ENCODE measurements around the gene ZNF112.
A peak's percentile ranks its signal among the peaks of the same experiment; 100 is the strongest.
"Not testable (repeated sequence)": the region's sequence is repeated elsewhere in the genome, so short reads cannot be mapped to it uniquely, and the experiment has no call there.

The ZNF112 gene

DNA sequence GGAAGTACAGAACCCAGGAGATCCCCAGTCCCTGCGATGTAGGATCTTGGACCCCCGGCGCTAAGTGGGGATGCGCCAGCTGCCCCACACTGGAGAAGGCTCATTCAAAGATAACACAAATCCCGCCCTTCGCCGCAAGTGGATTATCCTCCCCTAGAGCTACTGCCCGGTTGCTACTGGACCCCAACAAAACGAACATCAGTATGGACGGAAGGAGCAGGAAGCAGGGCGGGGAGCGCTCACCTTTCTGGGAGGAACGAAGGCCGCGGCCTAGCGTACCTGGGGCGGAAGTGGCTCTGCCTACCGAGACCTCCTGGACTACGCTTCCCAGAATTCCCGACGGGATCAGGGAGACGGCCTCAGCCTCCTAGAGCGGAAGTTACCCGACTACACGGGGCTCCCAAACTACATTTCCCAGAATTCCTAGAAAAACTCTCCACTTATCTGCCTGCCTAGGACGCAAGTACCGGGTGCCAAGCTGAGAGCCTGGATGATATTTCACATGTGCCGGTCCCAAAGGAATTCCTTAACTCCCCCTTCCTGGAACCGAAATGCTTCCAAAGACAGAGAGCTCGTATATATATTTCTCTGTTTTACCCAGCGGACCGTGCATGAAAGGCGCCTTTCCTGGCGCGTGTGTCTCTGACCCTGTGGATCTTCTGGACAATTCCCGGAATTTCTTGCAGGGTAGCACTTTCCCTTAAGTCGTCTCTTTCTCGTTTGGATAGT, at the start of gene ZNF112:
Gene ZNF112, minus strand, starts transcription at position 298 of the 729 bp plus-strand sequence. CDS start 16,141 bp downstream, outside the sequence.
- no peak for DNase-seq

DNA sequence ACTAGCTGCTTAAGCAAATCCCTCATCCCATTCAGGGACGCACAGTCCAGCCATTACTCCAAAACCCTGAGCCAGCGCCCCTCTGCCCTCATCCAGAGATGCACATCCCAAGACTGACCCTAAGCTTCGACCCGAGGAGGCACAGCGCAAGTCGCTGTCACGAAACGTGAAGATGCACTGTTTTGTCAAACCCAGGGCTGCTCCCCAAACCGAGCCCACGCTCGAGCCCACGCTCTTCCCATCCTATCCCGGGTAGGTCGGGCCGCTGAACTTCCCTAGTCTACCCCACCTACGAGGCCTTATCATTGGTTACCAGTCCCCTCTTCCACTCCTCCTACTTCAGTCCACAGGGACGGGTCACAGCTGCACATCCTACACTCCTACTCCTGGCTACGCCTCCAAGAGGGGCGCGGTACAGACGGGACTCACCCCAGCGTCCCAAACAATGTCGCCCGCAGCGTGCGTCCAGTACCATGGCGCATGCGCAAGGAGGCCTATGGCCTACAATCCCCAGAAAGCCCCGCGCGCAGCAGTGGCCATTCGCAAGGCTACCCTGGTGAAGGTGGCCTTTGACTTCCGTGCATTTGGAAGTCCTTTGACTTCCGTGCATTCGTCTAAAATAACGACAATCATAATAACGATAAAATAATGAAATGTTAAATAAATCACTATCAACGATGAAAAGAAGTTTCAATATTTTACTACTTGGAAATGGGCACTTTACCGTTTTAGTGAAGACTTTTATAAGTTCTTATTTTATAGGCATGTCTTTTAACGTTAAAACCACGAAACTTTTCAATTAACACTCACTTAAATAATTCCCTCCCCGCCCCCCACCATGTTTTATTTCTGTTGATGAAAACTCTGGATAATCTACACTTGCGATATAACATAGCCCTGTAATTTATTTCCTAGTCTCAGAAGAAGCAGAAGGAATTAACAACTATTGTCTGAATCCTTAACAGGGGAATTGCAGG, 44.9 kb upstream of the ZNF112 start, which contains the start of gene ZNF285:
Gene ZNF285, minus strand, starts transcription at position 470 of the 977 bp plus-strand sequence. CDS start 4,395 bp downstream, outside the sequence.
- peak; percentile 46 for DNase-seq

DNA sequence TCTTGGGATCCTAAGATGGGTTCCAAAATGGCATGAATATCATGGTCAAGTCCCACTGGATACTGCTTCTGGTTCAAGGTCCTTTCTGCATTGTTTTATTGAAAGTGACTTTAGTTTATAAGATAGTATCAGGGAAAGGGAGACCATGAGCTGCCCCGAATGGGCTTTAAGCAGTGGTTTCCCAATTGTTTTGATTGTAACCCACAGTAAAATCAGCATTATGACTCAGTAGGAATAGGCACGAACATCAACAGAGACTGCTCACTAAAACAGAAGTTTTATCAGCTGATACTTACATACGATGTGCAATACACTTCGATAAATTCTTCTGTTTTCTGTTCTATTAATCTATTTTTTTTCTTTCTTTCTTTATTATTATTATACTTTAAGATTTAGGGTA, 32.8 kb upstream of the ZNF112 start:
- not testable (repeated sequence) for DNase-seq

DNA sequence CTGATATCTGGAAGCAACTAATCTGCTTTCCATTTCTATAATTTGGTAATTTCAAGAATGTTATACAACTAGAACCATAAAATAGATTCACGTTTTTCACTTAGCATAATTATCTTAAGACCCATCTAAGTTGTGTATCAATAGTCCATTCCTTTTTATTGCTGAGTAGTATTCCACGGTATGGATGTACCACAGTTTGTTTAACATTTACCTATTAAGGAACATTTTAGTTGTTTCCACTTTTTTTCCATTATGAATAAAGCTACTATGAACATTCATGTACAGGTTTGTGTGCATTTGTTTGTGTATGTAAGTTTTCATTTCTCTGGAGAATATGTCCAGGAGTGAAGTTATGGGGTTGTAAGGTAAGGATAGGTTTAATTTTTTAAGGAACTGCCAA, 18.3 kb upstream of the ZNF112 start:
- DNase-seq: no peak

DNA sequence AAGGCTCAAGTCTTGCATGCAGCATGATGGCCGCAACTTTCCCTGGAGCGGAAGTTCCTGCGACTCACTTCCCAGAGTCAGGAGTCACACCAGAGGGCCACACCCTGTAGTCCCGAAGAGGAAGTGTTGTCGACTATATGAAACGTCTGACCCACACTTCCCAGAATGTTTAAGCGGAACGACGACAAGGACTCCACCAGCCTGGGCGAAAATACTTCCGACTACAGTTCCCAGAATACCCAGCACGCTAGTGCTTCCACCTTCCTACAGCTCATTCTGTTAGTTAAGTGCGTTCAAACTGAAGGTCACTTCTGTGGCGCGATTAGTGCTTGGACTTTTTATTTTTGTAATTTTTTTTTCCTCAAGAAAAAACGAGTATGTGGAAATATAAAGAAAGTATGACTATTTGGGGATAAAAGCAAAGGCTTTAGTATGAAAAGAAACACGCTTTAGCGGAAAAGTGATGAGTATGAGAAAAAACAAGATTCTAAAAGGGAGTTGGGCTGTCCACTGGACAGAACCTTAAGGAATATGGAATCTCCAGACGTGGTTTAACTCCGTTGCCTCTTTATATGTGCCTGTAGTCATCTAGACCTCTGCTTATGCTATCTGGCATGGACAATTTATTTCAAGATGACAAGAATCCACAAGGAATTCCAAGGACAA, 15.5 kb upstream of the ZNF112 start:
- DNase-seq: no peak

DNA sequence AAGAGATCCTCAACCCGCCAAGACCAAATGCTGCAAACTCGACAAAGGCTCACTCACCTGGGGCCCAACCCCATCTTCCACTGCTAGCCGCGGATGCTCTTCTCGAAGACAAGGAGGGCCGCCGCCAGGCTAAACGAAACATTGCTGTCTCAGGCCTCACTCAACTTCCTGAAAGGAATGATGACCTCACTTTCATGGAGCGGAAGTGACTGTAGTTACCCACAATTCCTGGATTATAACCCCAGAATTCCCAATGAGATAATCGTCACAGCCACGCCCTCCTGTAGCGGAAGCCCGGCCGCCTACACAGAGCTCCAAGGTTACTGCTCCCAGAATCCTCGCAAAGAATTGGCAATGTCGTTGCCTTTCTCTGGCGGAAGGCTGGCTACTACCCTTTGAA, 10.5 kb upstream of the ZNF112 start:
- DNase-seq: no peak

DNA sequence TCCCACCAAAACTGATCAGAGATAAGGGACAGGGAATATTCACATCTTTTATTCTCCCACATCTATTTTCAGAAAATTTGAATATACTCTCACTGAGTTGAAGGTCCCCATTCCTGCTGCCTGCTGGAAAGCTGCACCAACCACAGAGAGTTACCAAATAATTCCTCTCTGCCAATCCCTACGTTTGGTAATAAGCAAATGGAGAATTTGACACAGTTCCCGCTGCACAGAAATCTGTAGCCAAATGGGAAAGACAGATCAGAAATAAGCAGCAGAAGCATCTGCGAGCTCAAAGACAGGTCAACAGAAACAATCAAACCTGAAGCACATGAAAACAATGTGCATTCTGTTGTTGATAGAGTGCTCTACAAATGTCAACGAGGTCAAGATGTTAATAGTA, 9.9 kb downstream of the ZNF112 start:
- DNase-seq: no peak

DNA sequence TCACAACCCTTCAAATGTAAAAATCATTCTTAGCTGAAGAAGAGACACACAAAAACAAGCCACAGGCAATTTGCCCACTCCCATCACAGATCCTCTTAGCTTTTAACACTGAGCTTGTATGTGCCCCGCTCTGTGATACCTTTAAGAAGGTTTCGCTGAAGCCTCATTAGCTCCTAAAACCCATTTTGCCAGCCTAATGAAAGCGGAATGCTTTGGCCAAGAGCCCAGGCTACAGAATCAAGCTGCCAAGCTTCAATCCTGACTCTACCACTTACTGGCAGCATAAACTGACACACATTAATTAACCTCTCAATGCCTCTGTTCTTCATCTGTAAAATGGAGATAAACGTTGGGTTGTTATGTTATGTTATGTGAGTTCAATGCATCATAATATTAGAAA, 10.5 kb downstream of the ZNF112 start:
- no peak for DNase-seq

DNA sequence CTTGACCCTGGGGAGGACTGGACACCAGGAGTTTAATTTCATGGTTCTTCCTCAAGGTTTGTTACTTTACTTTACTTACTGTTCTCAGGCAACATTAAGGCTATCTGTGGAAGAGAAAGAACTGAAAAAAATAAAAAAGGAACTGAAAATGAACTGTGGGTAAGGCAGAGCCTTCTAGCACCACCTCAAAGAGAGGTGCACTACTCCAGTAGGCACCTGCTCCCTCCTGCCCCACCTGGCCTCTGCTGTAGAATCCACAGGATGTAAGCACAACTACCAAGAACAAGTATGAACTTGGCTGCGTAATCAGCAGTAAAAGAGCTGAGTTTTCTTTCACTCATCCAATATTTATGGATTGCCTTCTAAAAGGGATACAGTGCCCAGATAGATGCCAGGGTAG, 12.2 kb downstream of the ZNF112 start:
- no peak for DNase-seq

DNA sequence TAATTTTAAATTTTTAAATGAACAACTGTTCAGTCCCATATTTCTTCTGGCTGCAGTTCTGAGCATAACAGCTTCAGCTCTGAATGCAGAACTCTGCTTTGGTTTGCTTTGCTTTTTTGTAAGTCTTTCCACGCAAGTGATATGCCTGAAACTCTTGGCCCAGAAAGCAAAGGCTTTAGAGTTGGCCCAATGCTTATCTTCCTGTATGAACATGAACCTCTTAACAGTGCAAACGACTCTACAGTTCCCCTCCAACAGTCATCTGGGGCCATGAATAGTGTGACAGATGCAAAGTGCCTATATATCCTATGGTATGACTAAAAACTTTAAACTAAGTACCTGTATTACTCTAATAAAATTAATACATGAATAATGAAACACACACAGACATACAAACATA, 14.7 kb downstream of the ZNF112 start:
- no peak for DNase-seq

DNA sequence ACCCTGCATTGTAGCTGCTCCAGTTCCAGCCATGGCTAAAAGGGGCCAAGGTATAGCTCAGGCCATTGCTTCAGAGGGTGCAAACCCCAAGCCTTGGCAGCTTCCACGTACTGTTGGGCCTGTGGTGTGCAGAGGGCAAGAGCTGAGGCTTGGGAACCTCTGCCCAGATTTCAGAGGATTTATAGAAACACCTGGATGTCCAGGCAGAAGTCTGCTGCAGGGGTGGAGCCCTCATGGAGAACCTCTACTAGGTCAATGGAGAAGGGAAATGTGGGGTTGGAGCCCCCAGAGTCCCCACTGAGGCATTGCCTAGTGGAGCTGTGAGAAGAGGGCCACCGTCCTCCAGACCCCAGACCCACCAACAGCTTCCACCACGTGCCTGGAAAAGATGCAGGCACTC, 21.8 kb downstream of the ZNF112 start:
- DNase-seq: not testable (repeated sequence)

DNA sequence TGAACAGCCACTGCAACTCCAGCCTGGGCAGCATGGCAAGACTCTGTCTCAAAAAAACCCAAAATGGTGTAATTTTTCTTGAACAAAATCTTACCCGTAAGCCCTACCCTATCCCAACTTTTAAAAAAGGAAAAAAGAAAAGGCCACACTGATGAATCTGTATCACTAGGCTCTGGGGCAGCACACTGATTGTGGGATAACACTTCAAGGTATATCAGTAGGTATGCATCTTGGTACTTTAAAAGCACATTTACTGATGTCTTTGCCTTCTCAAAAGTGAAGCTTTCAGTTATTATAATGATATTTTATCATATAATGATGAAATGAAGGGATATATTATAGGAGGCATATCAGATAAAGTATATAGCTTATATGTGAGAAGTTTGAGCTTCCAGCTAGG, 24.3 kb downstream of the ZNF112 start:
- DNase-seq: no peak

DNA sequence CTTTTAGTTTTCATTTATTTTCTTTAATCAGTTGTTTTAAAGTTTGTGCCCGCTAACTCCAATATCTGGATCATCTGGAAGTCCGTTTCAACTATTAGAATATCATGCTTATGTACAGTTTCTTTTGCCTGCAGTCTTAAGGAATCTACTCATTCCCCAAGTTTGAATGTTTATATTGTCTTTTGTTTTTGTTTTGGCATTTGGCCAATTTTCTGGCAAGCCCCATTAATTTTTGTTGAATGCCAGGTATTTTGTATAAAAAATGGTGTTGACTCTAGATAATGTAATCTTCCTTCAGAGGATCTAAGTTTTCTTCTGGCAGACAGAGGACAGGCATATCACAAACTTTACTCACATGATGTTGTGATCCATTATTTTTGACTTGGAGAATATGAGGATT, 40.6 kb downstream of the ZNF112 start:
- no peak for DNase-seq

DNA sequence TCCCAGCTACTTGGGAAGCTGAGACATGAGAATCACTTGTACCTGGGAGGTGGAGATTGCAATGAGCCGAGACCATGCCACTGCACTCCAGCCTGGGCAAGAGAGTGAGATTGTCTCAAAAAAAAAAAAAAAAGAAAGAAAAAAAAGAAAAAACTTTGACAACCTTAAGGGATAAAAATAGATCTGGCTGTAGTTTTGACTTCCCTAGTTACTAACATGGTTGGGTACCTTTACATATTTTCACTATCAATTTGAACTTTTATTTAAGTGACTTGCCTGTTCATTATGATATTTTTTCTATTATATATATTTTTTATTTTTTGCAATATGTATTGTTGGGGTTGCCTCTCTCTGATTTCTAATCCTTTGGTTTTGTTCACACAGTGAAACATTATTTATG, 43.2 kb downstream of the ZNF112 start:
- DNase-seq: no peak

DNA sequence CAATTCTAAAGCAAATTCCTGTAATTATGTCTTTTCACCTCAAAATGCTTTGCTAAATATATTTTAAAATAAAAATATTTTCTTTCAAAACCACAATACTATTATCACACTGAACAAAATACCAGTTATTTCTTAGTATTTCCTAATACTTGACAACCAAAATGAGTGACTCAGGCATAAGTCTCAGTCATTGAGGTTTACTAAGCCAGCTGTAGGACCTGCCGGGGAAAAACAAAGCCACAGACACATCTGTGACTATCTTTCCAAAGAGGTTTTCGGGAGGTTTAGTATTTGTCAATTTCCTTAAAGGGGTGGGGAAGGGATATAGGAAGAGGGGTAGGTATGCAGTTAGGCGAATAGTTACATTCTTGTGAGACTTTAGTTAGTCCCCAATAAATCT, 48.5 kb downstream of the ZNF112 start:
- DNase-seq: no peak

DNA sequence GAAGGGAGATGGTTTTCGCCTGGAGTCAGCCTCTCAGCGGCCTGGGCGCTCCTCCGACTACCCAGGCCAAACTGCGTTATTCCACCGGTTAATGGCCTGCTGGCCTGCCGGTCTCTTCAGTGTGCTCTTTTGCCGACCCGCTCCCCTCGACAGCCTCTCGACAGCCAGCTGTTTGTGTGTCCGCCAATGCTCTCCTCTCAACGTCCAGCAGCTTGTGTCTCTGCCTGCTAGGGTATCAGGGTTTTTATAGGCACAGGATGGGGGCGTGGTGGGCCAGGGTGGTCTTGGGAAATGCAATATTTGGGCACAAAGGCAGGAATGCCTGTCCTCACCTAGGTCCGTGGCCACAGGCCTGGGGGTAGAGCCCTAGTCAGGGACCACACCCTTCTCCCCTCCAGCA, 50.2 kb downstream of the ZNF112 start:
- DNase-seq: no peak

DNA sequence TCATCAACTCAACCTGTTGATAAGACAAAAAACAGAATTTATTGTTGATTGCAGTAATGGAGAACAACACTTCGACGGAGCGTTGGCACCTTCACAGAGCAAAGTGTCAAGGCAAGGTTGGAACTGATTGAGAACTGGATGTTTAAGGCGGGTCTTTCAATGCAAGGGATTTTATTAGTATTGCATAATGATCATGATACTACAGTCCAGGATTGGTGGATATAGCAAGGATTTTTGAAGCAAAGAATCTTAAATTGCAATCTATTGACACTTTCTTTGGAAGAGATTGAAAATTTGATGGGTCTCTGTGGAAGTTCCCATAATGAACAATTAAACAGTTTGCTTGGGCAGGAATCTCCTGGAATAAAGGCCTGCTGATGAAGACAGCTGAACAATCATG, 51.0 kb downstream of the ZNF112 start:
- no peak for DNase-seq

DNA sequence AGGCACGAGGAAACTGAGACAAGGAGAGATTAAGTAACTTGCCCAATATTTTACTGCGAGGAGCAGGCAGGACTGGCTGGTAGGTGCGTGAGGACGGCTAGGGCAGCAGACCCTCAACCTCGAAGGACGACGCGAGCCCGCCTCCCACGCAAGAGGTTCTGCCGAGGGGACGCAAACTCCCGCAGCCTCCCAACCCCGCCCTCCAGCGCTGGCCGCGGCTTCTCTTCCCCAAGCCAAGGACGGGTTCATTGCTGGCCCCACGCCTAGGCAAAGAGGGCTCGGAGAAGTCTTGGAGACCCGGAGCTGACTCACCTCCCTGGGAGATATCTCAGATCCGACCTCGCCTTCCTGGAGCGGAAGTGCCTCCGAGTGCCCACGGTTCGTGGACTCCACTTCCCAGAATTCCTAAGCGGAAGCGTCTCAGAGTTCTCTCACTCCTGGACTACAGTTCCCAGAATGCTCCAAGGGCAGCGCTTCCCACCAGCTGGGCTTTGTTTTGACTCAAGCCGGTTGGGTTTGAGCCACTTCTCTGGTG, 51.8 kb downstream of the ZNF112 start, which contains the start of gene ZNF235:
Gene ZNF235, minus strand, starts transcription at position 367 of the 535 bp plus-strand sequence. CDS start 1,621 bp downstream, outside the sequence.
- DNase-seq: peak; percentile 62

DNA sequence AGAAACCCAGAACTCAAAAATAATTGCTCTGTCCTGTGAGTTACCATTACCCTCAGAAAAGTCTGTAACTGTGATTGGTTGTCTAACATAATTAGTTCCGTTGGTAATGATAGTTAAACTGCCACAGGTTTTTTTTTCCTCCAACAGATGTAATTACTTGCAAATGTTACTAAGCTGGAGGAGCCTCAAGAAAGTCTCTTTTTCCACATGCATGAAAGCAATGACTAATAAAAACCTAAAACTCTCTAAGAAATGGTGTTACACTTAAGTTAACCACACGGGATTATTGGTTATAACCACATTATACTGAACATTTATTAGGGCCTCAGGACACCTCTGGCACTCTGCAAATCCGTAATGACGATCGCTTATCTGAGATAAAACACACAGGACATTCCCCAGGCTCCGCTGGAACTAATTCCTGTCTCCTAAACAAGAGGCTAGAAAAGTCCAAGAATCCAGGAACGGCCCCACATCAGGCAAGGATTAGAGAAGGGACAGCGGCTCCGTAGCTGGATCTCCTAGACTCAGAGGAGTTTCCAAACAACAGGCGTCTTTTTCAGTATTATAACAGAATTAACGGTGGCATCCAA, 52.4 kb downstream of the ZNF112 start:
- no peak for DNase-seq

DNA sequence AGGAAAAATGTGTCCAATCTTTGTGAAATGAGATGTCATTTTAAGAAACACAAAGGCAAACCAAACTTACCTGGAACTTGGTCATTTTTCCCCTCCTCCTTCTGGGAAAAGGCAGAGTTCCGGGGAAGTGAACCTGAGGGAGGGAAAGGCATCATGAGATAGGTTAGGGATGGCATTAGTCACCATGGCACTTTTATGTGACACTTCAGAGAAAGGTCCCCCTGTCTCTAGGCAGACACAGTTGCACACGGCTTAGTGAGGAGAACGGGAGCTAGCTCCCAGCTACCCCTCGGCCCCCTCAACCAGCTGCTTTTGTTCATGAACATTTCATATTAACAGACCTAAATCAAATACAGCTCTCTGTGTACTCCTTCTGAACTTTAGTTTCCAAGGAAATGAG, 53.2 kb downstream of the ZNF112 start:
- no peak for DNase-seq

DNA sequence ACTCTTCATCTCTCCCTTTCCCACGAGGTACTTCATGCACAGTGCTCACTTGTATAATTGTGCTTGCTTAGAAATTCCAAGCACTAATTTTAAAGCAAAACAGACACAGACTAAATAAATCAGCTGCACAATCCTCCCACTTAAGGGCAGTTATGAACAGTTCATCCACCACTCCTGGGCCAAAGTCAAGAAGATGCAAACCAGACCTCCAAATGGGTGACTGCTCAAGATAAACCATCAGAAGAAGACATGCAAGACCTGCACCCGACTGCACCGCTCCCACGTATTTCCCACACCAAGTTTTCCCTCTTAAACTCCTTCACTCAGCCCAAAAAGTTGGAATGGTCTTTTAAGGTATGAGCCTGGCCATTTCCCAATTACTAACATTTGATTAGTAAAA, 71.5 kb downstream of the ZNF112 start:
- DNase-seq: no peak

DNA sequence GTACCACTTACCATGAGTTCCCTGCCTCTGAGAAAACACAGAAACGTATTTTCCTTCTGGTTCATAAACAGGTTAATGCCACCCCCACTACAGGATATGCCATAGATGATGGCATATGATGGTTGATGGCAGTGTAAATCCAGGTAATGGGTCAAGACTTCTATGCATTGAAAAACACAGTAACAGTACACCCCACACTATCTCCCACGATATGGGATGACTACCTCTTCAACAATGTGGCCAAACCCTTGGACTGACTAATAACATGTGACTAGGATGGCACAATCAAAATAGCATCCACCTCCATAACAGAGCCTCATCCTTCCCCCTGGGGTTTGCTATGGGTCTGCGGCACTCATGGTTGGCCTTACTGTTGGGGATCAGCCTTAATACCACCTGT, 73.6 kb downstream of the ZNF112 start:
- DNase-seq: no peak

DNA sequence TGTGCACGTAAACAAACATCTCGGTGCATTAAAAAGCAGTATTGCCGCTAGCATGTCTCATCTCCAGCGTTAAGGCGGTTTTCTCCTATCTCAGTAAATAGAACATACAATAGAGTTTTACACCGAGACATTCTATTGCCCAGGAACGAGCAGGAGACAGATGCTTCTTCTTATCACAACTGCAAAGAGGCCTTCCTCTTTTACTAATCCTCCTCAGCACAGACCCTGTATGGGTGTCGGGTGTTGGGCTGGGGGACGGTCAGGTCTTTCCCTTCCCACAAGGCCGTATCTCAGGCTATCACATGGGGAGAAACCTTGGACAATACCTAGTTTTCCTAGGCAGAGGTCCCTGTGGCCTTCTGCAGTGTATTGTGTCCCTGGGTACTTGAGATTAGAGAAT, 75.6 kb downstream of the ZNF112 start:
- no peak for DNase-seq

Data from activated T-cell treated with anti-CD3 and anti-CD28 coated beads for 4 hours (primary cell).